ENCODE results near the gene CHST15.

GRCh38 chr10:124124123-124124768 lies 30.8 kb upstream of the CHST15 start:
- TF ChIP-seq CTCF (IDR thresholded peaks at IDR 0.05) (no peak), POLR2AphosphoS5 (IDR thresholded peaks at IDR 0.05) (no peak)
